Measurements from ENCODE around the gene C3orf38.

DNA sequence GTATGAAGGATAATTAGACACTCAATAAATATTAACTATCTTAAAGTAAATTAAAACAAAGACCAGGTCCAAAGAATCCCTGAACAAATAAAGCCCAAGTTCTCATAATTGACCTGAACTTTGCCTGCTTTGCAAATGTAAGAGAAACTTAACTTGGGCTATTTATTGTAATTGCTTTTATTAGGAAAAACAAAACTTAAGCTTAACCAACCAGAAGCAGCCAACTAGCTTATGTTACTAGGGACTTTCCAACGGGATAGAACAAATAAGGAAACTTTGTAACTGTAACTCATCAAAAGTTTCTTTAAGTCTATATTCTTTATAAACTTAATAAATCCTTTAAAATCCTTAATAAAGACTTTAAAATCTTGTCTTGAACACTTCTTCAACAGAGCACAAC is 48.4 kb downstream of the C3orf38 start:
- no peak for TF ChIP-seq POLR2A (IDR thresholded peaks at IDR 0.05)
- TF ChIP-seq, protein P1, sequence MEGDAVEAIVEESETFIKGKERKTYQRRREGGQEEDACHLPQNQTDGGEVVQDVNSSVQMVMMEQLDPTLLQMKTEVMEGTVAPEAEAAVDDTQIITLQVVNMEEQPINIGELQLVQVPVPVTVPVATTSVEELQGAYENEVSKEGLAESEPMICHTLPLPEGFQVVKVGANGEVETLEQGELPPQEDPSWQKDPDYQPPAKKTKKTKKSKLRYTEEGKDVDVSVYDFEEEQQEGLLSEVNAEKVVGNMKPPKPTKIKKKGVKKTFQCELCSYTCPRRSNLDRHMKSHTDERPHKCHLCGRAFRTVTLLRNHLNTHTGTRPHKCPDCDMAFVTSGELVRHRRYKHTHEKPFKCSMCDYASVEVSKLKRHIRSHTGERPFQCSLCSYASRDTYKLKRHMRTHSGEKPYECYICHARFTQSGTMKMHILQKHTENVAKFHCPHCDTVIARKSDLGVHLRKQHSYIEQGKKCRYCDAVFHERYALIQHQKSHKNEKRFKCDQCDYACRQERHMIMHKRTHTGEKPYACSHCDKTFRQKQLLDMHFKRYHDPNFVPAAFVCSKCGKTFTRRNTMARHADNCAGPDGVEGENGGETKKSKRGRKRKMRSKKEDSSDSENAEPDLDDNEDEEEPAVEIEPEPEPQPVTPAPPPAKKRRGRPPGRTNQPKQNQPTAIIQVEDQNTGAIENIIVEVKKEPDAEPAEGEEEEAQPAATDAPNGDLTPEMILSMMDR (IDR thresholded peaks at IDR 0.05), result no peak
